Suprapubic skin (tissue), 4 donors: ENCODE results near the gene ARPC4. TPM values are rescaled to one million over a fixed set of nuclear protein-coding genes. Genes with fewer than 3 reads are reported as not detected.

Experiments
- DNase-seq, 2 donors: peaks; one replicate each; pipeline ENCODE4 v3.0.0-alpha.2; 2019; ENCODE audit warnings: low spot score in 2 of 2
- H3K27ac ChIP-seq: fragments of 200-600 bp; sonication (generic); one replicate; pipeline ENCODE4 v1.5.1; 2019
- H3K27me3 ChIP-seq: fragments of 200-600 bp; sonication (generic); one replicate; pipeline ENCODE4 v1.5.1; 2019
- H3K36me3 ChIP-seq: fragments of 200-600 bp; sonication (generic); one replicate; pipeline ENCODE4 v1.5.1; 2019
- H3K4me1 ChIP-seq: fragments of 200-600 bp; sonication (generic); one replicate; pipeline ENCODE4 v1.5.1; 2019
- H3K4me3 ChIP-seq: fragments of 200-600 bp; sonication (generic); one replicate; pipeline ENCODE4 v1.5.1; 2019; ENCODE audit warnings: mild to moderate bottlenecking
- H3K9me3 ChIP-seq: fragments of 200-600 bp; sonication (generic); one replicate; pipeline ENCODE4 v1.5.1; 2019
- EP300 ChIP-seq: sonication (generic); formaldehyde crosslinking; IDR thresholded peaks from one replicate; pipeline ENCODE4 v1.6.1; 2017; ENCODE audit warnings: antibody characterized with exemption
- POLR2A ChIP-seq, 2 donors: fragments of 450-650 bp; IDR thresholded peaks; one replicate each; pipeline ENCODE4 v1.6.1; 2017; ENCODE audit warnings: antibody characterized with exemption in 2 of 2, mild to moderate bottlenecking in 2 of 2, moderate library complexity in 2 of 2
- POLR2AphosphoS5 ChIP-seq, 3 donors: sonication (generic); formaldehyde crosslinking; IDR thresholded peaks; one replicate each; pipeline ENCODE4 v1.6.1; 2017; ENCODE audit warnings: antibody characterized with exemption in 3 of 3
- WGBS: methylation state at CpG from one replicate; pipeline ENCODE4 v1.1.5; 2018; 5-methylcytosine and 5-hydroxymethylcytosine counted together
- total RNA-seq, 4 donors: library from RNA; depleted of rRNA; stranded (reverse); fragments of >200 nt; gene quantifications; one replicate each; pipeline ENCODE4 v1.1.0, GENCODE V29; 2016
- TF ChIP-seq, protein P1 (sequence below), 2 donors: fragments of 200-600 bp in 1 of 2; fragments of 450-650 bp in 1 of 2; sonication (generic) in 1 of 2; IDR thresholded peaks; one replicate each; pipeline ENCODE4 v1.5.1; 2016 to 2019; ENCODE audit warnings: antibody characterized with exemption in 2 of 2, mild to moderate bottlenecking in 1 of 2, moderate library complexity in 1 of 2

The ARPC4 gene
- total RNA-seq, 4 donors from 2014 or later: 107 to 132 (median 124) TPM

- Histone ChIP-seq H3K9me3 (no peaks in the 10 kb centered on the region), H3K27ac (no peak overlapping the region), H3K4me3 (no peak overlapping the region), H3K4me1 (peaks cover 6% of the 10 kb centered on the region), H3K36me3 (peaks cover 68% of the 10 kb centered on the region), H3K27me3 (no peaks in the 10 kb centered on the region)
- 89% methylated on average over 6 of the region's 6 CpGs for WGBS
- TF ChIP-seq, protein P1, sequence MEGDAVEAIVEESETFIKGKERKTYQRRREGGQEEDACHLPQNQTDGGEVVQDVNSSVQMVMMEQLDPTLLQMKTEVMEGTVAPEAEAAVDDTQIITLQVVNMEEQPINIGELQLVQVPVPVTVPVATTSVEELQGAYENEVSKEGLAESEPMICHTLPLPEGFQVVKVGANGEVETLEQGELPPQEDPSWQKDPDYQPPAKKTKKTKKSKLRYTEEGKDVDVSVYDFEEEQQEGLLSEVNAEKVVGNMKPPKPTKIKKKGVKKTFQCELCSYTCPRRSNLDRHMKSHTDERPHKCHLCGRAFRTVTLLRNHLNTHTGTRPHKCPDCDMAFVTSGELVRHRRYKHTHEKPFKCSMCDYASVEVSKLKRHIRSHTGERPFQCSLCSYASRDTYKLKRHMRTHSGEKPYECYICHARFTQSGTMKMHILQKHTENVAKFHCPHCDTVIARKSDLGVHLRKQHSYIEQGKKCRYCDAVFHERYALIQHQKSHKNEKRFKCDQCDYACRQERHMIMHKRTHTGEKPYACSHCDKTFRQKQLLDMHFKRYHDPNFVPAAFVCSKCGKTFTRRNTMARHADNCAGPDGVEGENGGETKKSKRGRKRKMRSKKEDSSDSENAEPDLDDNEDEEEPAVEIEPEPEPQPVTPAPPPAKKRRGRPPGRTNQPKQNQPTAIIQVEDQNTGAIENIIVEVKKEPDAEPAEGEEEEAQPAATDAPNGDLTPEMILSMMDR (IDR thresholded peaks at IDR 0.05): no peak
- TF ChIP-seq POLR2A (IDR thresholded peaks at IDR 0.05) (no peak), EP300 (no peak), POLR2AphosphoS5 (IDR thresholded peaks at IDR 0.05) (no peak)
- DNase-seq: no peak
Observed at GRCh38 chr3:9787714-9788113, 5.2 kb upstream of the ARPC4 start.

GRCh38 chr3:9791127-9791526 is 1.8 kb upstream of the ARPC4 start:
- no peaks in the 10 kb centered on the region for H3K27me3 ChIP-seq
- H3K36me3 ChIP-seq: peaks cover 38% of the 10 kb centered on the region
- H3K4me1 ChIP-seq: peaks cover 28% of the 10 kb centered on the region
- TF ChIP-seq POLR2A (IDR thresholded peaks at IDR 0.05) (no peak), POLR2AphosphoS5 (IDR thresholded peaks at IDR 0.05) (no peak), EP300 (no peak)
- TF ChIP-seq, protein P1 (IDR thresholded peaks at IDR 0.05): no peak
- 86% methylated on average over 11 of the region's 11 CpGs for WGBS
- no peak for DNase-seq
- H3K4me3 ChIP-seq: no peak overlapping the region
- no peak overlapping the region for H3K27ac ChIP-seq
- no peaks in the 10 kb centered on the region for H3K9me3 ChIP-seq

DNA sequence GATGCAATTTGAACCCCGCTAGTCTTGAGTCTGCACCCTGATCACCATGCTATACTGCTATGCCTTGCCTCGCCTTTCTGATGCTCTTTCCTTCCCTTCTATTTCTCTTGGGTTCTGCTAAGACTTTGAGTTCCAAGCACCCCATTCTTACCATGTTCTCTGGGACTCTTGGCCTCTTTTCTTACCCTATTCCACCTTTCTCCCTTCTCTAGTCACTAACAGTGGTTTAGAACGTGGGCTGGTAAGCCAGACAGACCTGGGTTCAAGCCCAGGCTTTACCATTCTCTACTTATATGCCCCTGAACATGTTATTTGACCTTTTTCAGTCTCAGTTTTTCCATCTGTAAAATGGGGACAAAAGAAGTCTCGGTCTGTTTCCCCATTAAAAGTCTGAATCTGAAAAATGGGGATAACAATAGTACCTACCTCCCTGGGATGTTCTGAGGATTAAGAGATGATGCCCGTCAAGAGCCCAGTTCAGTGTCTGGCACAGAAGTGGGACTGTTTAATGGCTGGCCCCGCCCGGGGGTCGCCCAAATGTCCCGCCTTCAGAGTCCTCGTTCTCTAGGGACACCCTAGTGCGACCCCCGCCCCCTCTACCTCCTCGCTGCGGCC is 985 bp upstream of the ARPC4 start:
- Histone ChIP-seq H3K4me1 (peaks cover 28% of the 10 kb centered on the region), H3K27ac (peak overlapping the region; percentile 93), H3K9me3 (no peaks in the 10 kb centered on the region), H3K36me3 (peaks cover 30% of the 10 kb centered on the region), H3K27me3 (no peaks in the 10 kb centered on the region), H3K4me3 (peak overlapping the region; percentile 85)
- WGBS: 17% methylated on average over 12 of the region's 14 CpGs
- DNase-seq: no peak
- TF ChIP-seq POLR2A (IDR thresholded peaks at IDR 0.05) (no peak), EP300 (no peak), POLR2AphosphoS5 (IDR thresholded peaks at IDR 0.05) (no peak)
- TF ChIP-seq, protein P1 (IDR thresholded peaks at IDR 0.05): no peak

GRCh38 chr3:9793161-9793781 is 389 bp downstream of the ARPC4 start:
- peaks cover 28% of the 10 kb centered on the region for H3K4me1 ChIP-seq
- 3% methylated on average over 14 of the region's 23 CpGs for WGBS
- no peak for DNase-seq
- no peaks in the 10 kb centered on the region for H3K9me3 ChIP-seq
- peak overlapping the region; percentile 93 for H3K27ac ChIP-seq
- TF ChIP-seq EP300 (no peak), POLR2AphosphoS5 (IDR thresholded peaks at IDR 0.05) (no peak), POLR2A (IDR thresholded peaks at IDR 0.05) (no peak)
- TF ChIP-seq, protein P1 (IDR thresholded peaks at IDR 0.05): no peak
- H3K27me3 ChIP-seq: no peaks in the 10 kb centered on the region
- H3K4me3 ChIP-seq: peak overlapping the region; percentile 85
- H3K36me3 ChIP-seq: peaks cover 30% of the 10 kb centered on the region

DNA sequence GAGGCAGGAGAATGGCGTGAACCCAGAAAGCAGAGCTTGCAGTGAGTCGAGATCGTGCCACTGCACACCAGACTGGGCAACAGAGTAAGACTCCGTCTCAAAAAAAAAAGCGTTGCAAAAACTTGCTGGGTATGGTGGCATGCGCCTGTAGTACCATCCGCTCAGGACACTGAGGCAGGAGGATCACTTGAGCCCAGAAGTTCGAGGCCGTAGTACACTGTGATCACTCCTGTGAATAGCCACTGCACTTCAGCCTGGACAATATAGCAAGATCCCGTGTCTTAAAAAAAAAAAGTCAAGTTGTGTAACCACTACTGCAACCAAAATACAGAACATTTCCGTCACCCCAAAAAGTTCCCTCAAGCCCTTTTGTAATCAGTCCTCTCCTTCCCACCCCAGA is 1.5 kb downstream of the ARPC4 start:
- TF ChIP-seq POLR2AphosphoS5 (IDR thresholded peaks at IDR 0.05) (no peak), POLR2A (IDR thresholded peaks at IDR 0.05) (no peak), EP300 (no peak)
- TF ChIP-seq, protein P1 (IDR thresholded peaks at IDR 0.05): no peak
- Histone ChIP-seq H3K36me3 (peaks cover 30% of the 10 kb centered on the region), H3K9me3 (no peaks in the 10 kb centered on the region), H3K27me3 (no peaks in the 10 kb centered on the region), H3K27ac (no peak overlapping the region), H3K4me1 (peaks cover 28% of the 10 kb centered on the region), H3K4me3 (no peak overlapping the region)
- DNase-seq: no peak
- 93% methylated on average over 11 of the region's 11 CpGs for WGBS
